ENCODE data around the gene ST3GAL3.

The ST3GAL3 gene

GRCh38 chr1:43857163-43857562 lies 149.8 kb downstream of the ST3GAL3 start:
- Histone ChIP-seq H3K27ac (ENCODE audit: low read depth, low read length) (no peak overlapping the region), H3K4me3 (ENCODE audit: low read length) (no peak overlapping the region), H3K9ac (ENCODE audit: low read depth, low read length) (no peak overlapping the region), H3K9me3 (ENCODE audit: insufficient read depth, low read depth, low read length) (no peaks in the 10 kb centered on the region), H3K36me3 (ENCODE audit: insufficient read depth, low read length) (no peaks in the 10 kb centered on the region), H3K4me1 (ENCODE audit: insufficient read depth, low read length) (peaks cover 11% of the 10 kb centered on the region; the same call in 1 of the 2 replicates), H3K27me3 (ENCODE audit: insufficient read depth, low read length) (no peaks in the 10 kb centered on the region)

GRCh38 chr1:43858324-43858723 lies 151.0 kb downstream of the ST3GAL3 start:
- no peaks in the 10 kb centered on the region for H3K36me3 ChIP-seq (ENCODE audit: insufficient read depth, low read length)
- H3K27me3 ChIP-seq (ENCODE audit: insufficient read depth, low read length) = no peaks in the 10 kb centered on the region
- H3K4me1 ChIP-seq (ENCODE audit: insufficient read depth, low read length) = peaks cover 11% of the 10 kb centered on the region; the same call in 1 of the 2 replicates
- no peaks in the 10 kb centered on the region for H3K9me3 ChIP-seq (ENCODE audit: insufficient read depth, low read depth, low read length)
- whole genome bisulfite sequencing = 14% methylated on average over 2 of the region's 2 CpGs
- H3K9ac ChIP-seq (ENCODE audit: low read depth, low read length) = no peak overlapping the region
- H3K27ac ChIP-seq (ENCODE audit: low read depth, low read length) = peak overlapping the region; percentile 3; the same call in 1 of the 2 replicates
- H3K4me3 ChIP-seq (ENCODE audit: low read length) = no peak overlapping the region

GRCh38 chr1:43861337-43861736 lies 154.0 kb downstream of the ST3GAL3 start:
- no peaks in the 10 kb centered on the region for H3K9me3 ChIP-seq (ENCODE audit: insufficient read depth, low read depth, low read length)
- no peak overlapping the region for H3K27ac ChIP-seq (ENCODE audit: low read depth, low read length)
- no peak overlapping the region for H3K9ac ChIP-seq (ENCODE audit: low read depth, low read length)
- H3K4me1 ChIP-seq (ENCODE audit: insufficient read depth, low read length) = peaks cover 11% of the 10 kb centered on the region; the same call in 1 of the 2 replicates
- no peaks in the 10 kb centered on the region for H3K27me3 ChIP-seq (ENCODE audit: insufficient read depth, low read length)
- 98% methylated on average over 3 of the region's 3 CpGs for WGBS
- no peaks in the 10 kb centered on the region for H3K36me3 ChIP-seq (ENCODE audit: insufficient read depth, low read length)
- H3K4me3 ChIP-seq (ENCODE audit: low read length) = no peak overlapping the region

GRCh38 chr1:43861988-43862735 lies 154.8 kb downstream of the ST3GAL3 start:
- Histone ChIP-seq H3K27ac (ENCODE audit: low read depth, low read length) (no peak overlapping the region), H3K27me3 (ENCODE audit: insufficient read depth, low read length) (no peaks in the 10 kb centered on the region), H3K9ac (ENCODE audit: low read depth, low read length) (no peak overlapping the region), H3K36me3 (ENCODE audit: insufficient read depth, low read length) (no peaks in the 10 kb centered on the region), H3K4me3 (ENCODE audit: low read length) (no peak overlapping the region), H3K9me3 (ENCODE audit: insufficient read depth, low read depth, low read length) (no peaks in the 10 kb centered on the region), H3K4me1 (ENCODE audit: insufficient read depth, low read length) (peaks cover 11% of the 10 kb centered on the region; the same call in 1 of the 2 replicates)
- 95% methylated on average over 6 of the region's 7 CpGs for WGBS

GRCh38 chr1:43864111-43865045 lies 157.0 kb downstream of the ST3GAL3 start:
- Histone ChIP-seq H3K9me3 (ENCODE audit: insufficient read depth, low read depth, low read length) (no peaks in the 10 kb centered on the region), H3K36me3 (ENCODE audit: insufficient read depth, low read length) (no peaks in the 10 kb centered on the region), H3K4me1 (ENCODE audit: insufficient read depth, low read length) (no peaks in the 10 kb centered on the region), H3K9ac (ENCODE audit: low read depth, low read length) (no peak overlapping the region), H3K27ac (ENCODE audit: low read depth, low read length) (no peak overlapping the region), H3K4me3 (ENCODE audit: low read length) (no peak overlapping the region), H3K27me3 (ENCODE audit: insufficient read depth, low read length) (no peaks in the 10 kb centered on the region)
- WGBS = 96% methylated on average over 7 of the region's 7 CpGs

GRCh38 chr1:43866201-43866600 lies 158.9 kb downstream of the ST3GAL3 start:
- no peaks in the 10 kb centered on the region for H3K4me1 ChIP-seq (ENCODE audit: insufficient read depth, low read length)
- no peaks in the 10 kb centered on the region for H3K9me3 ChIP-seq (ENCODE audit: insufficient read depth, low read depth, low read length)
- no peaks in the 10 kb centered on the region for H3K27me3 ChIP-seq (ENCODE audit: insufficient read depth, low read length)
- H3K9ac ChIP-seq (ENCODE audit: low read depth, low read length) = no peak overlapping the region
- WGBS = 90% methylated on average over 2 of the region's 2 CpGs
- H3K27ac ChIP-seq (ENCODE audit: low read depth, low read length) = no peak overlapping the region
- no peaks in the 10 kb centered on the region for H3K36me3 ChIP-seq (ENCODE audit: insufficient read depth, low read length)
- H3K4me3 ChIP-seq (ENCODE audit: low read length) = no peak overlapping the region

GRCh38 chr1:43867976-43868740 lies 160.8 kb downstream of the ST3GAL3 start:
- no peaks in the 10 kb centered on the region for H3K9me3 ChIP-seq (ENCODE audit: insufficient read depth, low read depth, low read length)
- no peak overlapping the region for H3K4me3 ChIP-seq (ENCODE audit: low read length)
- 90% methylated on average over 1 of the region's 2 CpGs for WGBS
- no peaks in the 10 kb centered on the region for H3K4me1 ChIP-seq (ENCODE audit: insufficient read depth, low read length)
- no peak overlapping the region for H3K27ac ChIP-seq (ENCODE audit: low read depth, low read length)
- no peak overlapping the region for H3K9ac ChIP-seq (ENCODE audit: low read depth, low read length)
- no peaks in the 10 kb centered on the region for H3K27me3 ChIP-seq (ENCODE audit: insufficient read depth, low read length)
- H3K36me3 ChIP-seq (ENCODE audit: insufficient read depth, low read length) = no peaks in the 10 kb centered on the region

GRCh38 chr1:43868741-43869067 lies 161.4 kb downstream of the ST3GAL3 start:
- Histone ChIP-seq H3K9me3 (ENCODE audit: insufficient read depth, low read depth, low read length) (no peaks in the 10 kb centered on the region), H3K27me3 (ENCODE audit: insufficient read depth, low read length) (no peaks in the 10 kb centered on the region), H3K27ac (ENCODE audit: low read depth, low read length) (no peak overlapping the region), H3K9ac (ENCODE audit: low read depth, low read length) (no peak overlapping the region), H3K4me3 (ENCODE audit: low read length) (no peak overlapping the region), H3K36me3 (ENCODE audit: insufficient read depth, low read length) (no peaks in the 10 kb centered on the region), H3K4me1 (ENCODE audit: insufficient read depth, low read length) (no peaks in the 10 kb centered on the region)
- 93% methylated on average over 2 of the region's 2 CpGs for WGBS

- no peaks in the 10 kb centered on the region for H3K4me1 ChIP-seq (ENCODE audit: insufficient read depth, low read length)
Observed at GRCh38 chr1:43870306-43870705, 163.0 kb downstream of the ST3GAL3 start.

GRCh38 chr1:43871181-43871910 lies 164.0 kb downstream of the ST3GAL3 start:
- Histone ChIP-seq H3K9ac (ENCODE audit: low read depth, low read length) (no peak overlapping the region), H3K4me3 (ENCODE audit: low read length) (no peak overlapping the region), H3K4me1 (ENCODE audit: insufficient read depth, low read length) (no peaks in the 10 kb centered on the region), H3K27ac (ENCODE audit: low read depth, low read length) (no peak overlapping the region), H3K27me3 (ENCODE audit: insufficient read depth, low read length) (no peaks in the 10 kb centered on the region), H3K36me3 (ENCODE audit: insufficient read depth, low read length) (no peaks in the 10 kb centered on the region), H3K9me3 (ENCODE audit: insufficient read depth, low read depth, low read length) (no peaks in the 10 kb centered on the region)
- 93% methylated on average over 3 of the region's 3 CpGs for WGBS

More at GRCh38 chr1:43870306-43870705, 163.0 kb downstream of the ST3GAL3 start:
- H3K27me3 ChIP-seq (ENCODE audit: insufficient read depth, low read length) = no peaks in the 10 kb centered on the region
- H3K27ac ChIP-seq (ENCODE audit: low read depth, low read length) = no peak overlapping the region
- WGBS = 87% methylated on average over 3 of the region's 3 CpGs
- no peaks in the 10 kb centered on the region for H3K36me3 ChIP-seq (ENCODE audit: insufficient read depth, low read length)
- H3K9ac ChIP-seq (ENCODE audit: low read depth, low read length) = no peak overlapping the region
- H3K9me3 ChIP-seq (ENCODE audit: insufficient read depth, low read depth, low read length) = no peaks in the 10 kb centered on the region
- no peak overlapping the region for H3K4me3 ChIP-seq (ENCODE audit: low read length)
